Hematopoietic multipotent progenitor cell (in vitro differentiated cells): ENCODE measurements around the gene ARHGDIA. TPM values are rescaled to one million over a fixed set of nuclear protein-coding genes. Genes with fewer than 3 reads are reported as not detected.
"Not testable (repeated sequence)": the region's sequence is repeated elsewhere in the genome, so short reads cannot be mapped to it uniquely, and the experiment has no call there.

Experiments used
- DNase-seq, 3 donors: peaks; one replicate each; pipeline ENCODE4 v3.0.0-alpha.2; 2011 to 2015; ENCODE audit warnings: low read depth in 2 of 3, low spot score in 2 of 3
- total RNA-seq: library from RNA; depleted of rRNA; stranded (reverse); fragments of >200 nt; gene quantifications from one replicate; pipeline ENCODE4 v1.2.3, GENCODE V29; 2012

ARHGDIA gene
- total RNA-seq, 1 donor: 206 TPM

DNA sequence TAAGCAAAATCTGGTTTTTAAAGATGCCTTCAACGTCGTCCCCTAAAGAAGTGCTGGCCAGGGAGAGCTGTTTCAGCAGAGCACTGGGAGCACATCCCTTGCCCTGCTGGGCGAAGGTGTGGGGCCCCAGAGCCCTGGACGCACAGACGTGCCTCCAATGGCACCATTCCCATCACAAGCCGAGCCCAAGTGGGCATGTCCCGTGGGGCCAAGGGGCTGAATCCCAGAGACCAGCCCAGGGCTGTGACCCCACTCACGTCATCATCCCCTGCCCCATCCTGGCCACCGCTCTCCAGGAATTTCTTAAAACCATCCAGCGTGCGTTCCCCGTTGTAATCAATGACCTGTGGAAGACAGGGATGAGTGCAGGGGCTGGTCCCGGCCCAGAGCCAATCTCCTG lies 26.2 kb downstream of the ARHGDIA start:
- no peak for DNase-seq

DNA sequence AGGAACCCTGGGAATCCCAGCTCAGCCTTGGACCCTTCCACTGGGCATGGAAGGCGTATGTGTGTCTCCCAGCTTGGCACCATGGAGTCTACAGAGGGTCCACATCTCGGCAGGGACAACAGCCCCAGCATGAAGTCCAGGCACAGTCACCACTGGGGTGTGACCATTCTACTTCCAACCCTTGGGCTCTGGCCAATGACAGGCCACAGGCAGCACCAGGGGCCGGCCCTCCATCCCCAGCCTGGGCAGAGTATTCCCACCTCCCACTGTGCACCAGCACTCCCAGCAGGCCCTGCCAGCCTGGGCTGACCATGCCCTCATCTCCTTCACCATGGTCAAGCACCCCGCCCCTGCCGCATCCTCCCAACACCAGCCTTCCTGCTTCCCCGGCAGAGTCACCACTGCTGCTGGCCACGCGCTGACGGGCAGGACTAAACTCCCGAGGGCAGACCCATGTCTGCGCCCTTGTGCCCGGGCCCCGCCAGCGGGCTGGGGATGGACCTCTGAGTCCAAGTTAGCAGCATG lies 26.7 kb downstream of the ARHGDIA start:
- no peak for DNase-seq

DNA sequence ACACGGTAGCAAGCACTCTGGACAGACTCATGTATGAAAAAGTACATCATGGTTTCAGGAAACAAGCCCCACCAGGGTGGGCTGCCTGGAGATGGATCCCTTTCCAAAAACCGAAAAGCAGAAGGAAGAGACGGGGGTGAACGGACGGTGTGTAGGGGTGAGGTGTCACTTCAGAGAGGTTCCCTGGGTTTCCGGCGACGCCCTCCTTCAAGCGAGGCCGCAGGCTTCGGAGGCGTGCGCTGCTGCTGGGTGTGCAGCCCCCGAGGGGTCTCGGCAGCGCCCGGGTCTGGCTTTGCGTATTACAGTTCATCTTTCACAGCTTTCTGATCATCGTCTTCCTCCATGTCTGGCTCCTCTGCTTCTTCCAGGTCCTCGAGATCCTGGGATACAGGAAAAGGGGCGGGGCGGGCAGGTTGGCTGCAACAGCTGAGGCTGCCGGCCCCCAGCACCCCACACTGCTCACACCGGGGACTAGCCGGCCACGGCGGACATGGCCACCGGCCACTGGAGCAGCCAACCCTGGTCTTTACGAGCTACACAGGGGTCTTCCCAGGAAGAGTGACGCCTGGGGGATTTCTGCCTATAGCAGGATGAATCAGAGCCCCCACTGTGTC lies 27.3 kb downstream of the ARHGDIA start:
- no peak for DNase-seq

DNA sequence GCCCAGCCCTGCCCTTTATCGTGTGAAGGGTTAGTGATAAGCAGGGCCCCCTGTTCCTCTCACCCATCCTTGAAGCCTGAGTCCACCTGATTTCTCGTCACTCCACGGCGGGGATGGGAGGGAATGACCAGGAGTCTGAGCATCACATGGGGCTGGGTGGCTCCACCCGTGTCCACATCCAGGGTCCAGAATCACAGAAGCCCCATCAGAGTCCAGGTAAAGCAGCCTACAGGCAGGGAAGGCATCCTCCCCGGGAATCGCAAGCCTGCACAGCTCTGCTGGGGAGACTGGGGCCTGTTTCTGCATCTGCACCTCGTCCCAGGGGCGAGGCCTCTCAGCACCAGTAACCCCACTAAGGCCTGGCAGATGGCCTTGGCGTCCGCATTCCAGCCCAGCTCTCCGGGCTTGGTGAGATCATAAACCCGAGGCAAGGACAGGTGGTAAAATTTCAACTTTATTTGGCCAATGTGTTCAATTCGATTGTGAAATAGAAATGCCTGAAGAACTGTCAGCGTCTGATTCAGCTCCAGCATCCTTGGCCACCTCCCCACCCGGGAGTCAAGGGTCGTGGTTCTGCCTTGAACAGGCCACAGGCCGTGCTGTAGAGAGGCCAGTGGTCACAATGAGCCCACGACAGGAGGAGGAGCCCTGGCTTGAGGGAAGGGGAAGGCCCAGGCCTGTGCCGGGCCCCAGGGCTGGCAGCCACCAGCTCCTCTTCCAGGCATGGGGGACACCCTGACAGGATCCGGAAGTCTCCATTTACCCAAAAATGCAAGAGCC lies 28.2 kb downstream of the ARHGDIA start:
- DNase-seq: no peak

DNA sequence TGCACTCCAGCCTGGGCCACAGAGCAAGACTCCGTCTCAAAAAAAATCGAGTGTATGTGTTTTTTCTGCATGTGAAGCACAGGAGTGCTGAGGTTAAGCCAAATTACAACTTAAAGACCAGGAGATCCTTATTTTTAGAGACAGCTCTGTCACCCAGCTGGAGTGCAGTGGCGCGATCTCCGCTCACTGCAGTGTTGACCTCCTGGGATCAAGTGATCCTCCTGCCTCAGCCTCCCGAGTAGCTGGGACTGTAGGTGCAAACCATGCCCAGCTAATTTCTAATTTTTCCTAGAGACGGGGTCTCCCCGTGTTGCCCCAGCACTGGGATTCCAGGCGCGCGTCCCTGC lies 28.8 kb downstream of the ARHGDIA start:
- no peak for DNase-seq

DNA sequence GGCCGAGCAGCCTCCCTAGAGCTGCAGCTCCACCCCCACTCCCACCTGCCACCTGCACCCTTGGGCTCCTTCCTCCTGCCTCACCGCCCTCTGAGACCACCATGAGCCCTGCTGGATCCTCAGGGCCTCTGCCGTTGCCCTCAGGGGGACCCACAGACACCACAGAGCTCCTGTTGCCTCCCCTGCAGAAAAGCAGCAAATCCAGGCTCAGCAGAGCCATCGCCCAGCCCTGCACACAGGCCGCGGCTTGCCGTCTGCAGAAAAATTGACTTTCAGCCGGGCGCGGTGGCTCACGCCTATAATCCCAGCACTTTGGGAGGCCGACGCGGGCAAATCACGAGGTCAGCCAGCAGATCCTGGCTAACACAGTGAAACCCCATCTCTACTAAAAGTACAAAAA lies 29.3 kb downstream of the ARHGDIA start:
- no peak for DNase-seq

DNA sequence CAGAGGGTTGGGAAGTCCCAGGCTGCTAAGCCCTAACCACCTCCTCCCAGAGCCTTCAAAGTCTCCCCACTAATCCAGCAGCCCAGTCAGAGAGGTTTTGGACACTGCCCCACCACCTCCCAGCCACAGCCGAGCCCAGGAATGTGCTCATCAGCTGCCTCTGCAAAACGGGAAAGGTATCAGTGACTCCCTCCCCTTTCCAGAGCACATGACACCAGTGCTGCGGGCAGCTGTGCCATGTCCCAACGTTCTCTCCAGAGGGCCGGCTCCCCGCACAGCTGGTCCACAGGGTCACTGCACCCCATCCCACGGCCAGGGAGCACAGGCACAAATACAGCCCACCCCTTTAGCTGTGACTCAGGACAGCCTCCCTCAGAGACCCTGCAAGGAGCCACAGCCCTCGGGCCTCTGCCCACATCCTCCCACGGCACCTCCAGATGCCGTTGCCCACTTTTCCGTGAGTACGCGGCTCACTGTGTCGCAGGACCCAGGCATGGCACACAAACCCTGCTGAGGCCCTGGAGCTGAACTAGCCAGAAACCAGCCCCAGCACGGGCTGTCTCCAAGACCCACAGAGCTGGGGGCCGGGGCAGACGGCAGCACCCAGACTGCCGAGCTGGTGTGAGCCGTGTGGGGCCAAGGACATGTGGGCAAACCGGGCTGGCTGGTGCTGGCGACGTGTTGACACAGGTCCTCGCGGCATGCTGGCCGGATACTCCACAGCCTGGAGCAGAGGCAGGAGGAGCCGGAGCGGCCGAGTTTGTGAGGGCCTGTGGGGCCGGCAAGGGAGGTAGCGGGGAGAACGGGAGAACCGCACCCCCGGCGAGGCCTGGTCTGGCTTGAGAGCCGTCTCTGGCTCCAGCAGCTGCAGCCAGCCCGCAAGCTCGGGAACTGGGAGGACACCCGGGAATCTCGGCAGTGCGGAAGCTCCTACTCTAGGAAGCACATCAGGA lies 30.0 kb downstream of the ARHGDIA start:
- no peak for DNase-seq

DNA sequence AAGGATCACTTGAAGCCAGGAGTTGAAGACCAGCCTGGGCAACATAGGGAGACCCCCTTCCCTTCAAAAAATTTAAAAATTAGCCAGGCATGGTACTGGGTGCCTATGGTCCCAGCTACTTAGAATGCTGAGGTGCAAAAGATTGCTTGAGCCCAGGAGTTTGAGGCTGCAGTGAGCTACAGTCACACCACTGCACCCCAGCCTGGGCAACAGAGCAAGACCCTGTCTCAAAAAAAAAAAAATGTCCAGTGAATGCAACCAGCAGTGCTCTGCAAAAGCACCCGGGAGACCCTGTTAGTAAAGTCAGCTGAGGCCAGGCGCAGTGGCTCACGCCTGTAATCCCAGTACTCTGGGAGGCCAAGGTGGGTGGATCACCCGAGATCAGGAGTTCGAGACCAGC lies 31.1 kb downstream of the ARHGDIA start:
- DNase-seq: not testable (repeated sequence)

DNA sequence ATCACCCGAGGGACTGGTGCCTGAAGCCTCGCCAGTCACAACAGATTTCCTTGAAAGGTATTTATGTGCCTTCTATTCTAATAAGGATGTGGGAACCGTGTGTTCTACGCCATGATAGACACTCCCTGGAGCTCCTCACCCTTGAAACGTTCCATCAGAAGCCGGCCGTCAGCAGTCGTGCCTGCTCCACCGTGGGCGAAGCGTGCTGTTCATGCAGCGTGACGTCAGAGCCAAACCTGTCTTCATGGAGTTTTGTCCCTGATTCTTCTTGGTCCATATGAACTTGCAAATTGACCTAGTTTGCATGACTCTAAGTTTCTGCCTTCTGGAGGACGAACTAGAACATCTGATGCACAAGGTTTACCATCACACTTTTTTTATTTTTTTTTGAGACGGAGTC lies 31.8 kb downstream of the ARHGDIA start:
- DNase-seq: no peak

DNA sequence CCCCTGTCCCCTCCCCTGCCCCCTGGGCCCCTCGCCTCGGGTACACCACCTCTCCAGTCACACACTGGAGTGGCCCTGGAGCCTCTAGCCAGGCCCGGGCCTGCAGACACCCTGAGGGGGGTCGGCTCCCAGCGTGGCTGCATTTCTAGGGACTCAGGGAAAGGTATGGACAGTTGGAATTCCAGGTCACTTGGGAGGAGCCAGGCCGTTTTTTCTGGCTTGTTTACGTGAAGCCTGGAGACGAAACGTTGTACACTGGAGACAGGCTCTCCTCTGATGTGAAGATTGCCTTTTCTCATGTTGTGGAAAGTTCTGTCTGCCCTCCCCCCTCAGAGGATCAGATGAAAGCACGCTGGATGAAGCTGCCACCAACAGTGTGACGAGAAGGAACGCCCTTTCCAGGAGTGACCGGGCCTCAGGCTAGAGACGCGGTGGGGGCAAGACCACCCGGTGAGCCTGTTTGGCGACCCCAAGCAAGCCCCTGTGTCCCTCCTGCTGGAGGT lies 32.3 kb downstream of the ARHGDIA start:
- no peak for DNase-seq

DNA sequence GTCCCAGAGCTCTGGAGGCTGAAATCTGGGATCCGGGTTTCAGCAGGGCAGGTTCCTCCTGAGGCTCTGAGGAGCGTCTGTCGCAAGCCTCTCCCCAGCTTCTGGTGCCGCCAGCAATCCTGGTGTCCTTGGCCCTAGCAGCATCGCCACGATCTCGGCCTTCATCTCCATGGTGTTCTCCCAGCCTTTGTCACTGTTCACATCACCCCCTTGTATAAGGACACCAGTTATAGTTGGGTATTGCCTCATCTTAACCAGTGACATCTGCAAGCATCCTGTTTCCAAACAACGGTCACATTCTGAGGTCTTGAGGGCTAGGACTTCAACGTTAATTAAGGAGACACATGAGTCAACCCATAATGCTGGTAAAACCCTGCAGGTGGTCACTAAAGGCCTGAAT lies 33.5 kb downstream of the ARHGDIA start:
- no peak for DNase-seq

DNA sequence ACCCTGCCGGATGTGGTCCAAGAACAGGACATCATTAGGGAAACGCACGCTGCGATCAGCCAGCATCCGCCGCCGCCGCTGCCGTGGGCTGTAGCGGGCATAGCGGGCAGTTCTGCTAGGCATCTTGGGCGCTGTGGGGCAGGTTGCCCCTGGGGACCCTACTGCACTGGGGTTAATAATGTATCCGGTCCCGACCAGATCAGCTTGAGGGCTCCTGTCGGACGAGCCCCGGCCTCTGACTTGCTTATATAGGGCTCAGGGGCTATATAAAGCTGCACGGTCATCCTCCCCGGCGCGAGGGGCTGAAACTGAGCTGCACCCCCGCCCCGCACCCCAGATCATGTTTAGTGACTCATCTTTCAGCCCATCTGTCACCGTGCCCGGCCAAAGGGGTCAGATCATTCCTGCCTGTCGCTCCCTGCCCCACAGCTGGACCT lies 36.3 kb downstream of the ARHGDIA start, which contains the start of gene PPP1R27:
PPP1R27 (minus strand) TSS at position 220 of the 437 bp plus-strand sequence; CDS start at position 123, 97 bp downstream.
- DNase-seq: no peak

DNA sequence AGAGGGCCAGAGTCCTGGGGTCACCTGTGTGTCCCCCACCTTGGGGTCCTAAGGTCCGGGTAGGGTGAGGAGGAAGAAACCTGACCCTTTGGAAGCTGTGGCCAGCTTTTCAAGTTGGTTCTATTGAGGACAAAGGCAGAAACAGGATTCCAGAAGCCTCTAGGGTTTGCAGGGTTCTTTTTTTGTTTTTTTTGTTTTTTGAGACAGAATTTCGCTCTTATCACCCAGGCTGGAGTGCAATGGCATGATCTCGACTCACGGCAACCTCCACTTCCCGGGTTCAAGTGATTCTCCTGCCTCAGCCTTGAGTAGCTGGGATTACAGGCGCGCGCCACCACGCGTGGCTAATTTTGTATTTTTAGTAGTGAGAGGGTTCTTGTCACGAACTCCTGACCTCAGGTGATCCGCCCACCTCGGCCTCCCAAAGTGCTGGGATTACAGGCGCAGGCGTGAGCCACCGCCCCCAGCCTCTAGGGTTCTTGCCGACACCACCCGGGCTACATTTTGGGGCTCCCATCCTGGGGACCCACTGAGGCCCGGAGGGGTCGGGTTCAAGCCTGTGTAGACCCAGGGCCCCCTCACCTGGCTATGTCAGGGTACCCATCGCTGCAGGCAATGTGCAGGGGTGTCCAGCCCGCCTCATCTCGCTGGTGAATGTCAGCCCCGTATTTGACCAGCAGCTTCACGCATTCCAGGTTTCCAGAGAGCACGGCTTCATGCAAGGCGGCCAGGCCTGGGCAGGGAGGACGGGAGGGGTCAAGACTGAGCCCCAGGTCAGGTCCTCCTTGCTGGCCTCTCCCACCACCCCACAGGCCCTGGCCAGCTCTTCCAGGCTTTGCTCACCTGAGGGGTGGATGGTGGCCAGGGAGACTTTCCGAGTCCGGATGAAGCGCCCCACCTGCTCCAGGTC lies 37.0 kb downstream of the ARHGDIA start:
- DNase-seq: no peak

DNA sequence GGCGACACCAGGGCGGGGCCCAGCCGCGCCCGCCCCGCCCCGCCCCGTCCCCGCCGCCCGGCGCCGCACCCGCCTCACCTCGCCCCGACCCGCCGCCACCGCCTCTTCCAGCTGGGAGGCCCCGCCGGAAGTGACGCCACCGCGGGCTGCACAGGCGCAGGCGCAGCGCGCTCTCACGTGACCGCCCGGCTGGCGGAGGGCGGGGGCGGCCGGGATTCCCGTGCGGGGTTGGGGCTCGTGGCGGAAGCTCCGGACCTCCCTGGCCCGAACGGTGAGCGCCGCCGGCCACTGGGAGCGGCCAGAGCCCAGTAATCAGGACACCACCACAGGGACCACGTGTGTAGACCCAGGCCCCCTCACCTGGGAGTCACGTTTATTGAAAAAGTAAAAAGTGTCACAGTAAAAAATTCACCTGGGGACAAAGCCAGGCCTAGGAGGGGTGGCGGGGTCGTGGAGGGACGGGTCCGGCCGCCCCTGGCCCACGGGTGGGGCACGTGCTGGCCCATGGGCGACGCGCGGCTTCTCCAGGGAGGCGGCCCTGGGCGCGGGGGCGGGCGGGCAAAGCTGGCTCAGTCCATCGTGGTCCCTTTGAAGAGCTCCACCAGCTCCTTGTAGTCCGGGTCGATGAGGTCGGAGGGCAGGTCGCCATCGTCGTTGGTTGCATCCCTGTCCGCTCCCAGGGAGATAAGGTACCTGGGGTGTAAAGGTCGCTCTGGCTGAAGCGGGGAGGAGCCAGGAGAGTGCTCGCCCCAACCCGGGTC lies 37.8 kb downstream of the ARHGDIA start, which contains the start of gene MCRIP1:
MCRIP1 (minus strand) TSS at position 132 of the 761 bp plus-strand sequence. CDS start 8,785 bp downstream, outside the sequence.
- DNase-seq: peak; percentile 84 to 94 (median 92)

DNA sequence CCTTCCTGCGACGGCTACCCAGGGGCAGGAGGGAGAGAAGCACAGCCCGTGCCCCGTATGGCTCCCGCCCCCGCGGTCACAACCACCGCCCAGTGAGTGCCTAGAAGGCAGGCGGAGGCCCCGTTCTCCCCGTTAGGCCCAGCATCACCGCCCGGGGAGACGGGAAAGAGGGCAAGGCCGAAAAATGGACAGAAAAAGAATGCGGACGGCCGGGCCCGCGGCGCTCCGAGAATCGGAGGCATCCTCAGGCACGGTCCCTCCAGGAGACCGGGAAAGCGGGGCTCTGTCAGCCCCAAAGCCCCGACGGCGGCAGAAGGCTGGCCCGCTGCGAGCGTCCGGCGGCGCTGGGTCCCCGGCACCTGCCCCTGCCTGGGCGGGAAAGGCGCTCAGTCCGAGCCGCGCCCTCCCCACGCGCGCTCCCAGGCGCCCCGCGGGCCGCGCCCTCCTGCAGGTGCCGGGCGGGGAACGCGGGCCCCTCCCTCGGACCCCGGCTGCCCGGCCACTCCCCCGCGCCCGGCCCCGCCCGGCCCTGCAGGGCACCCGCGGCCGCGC lies 38.5 kb downstream of the ARHGDIA start:
- peak in 1 of 3 donors; percentile 33 for DNase-seq

DNA sequence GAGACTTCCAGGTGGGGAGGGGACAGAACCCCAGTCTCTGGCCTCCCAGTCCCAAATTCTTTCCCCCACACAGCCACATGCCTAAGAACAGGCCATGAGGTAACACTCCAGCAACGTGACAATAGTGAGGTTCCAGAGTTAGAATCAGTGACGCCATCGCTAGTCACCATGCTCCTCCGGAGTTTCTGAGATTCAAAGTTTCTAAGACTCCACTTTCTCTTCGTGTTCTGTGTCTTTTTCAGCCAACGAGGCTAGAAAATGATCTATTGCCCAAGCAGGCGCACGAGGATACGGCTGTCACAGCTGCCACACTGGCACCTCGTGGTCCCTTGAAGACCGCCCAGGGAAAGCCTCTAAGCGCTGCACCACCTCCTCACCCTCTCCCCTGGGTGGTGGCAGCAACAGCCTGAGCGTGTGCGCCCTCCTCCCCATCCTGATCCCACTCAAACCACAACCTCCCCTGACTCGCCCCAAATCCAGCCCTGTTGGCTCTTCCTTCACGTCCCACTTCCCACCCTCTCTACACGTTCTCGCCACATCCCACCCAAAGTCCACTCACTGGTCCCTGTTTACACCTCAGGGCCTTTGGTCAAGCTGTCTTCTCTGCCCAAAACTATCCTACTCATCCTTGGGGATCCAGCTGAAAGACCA lies 39.1 kb downstream of the ARHGDIA start:
- DNase-seq: peak in 2 of 3 donors; percentile 42 to 68

DNA sequence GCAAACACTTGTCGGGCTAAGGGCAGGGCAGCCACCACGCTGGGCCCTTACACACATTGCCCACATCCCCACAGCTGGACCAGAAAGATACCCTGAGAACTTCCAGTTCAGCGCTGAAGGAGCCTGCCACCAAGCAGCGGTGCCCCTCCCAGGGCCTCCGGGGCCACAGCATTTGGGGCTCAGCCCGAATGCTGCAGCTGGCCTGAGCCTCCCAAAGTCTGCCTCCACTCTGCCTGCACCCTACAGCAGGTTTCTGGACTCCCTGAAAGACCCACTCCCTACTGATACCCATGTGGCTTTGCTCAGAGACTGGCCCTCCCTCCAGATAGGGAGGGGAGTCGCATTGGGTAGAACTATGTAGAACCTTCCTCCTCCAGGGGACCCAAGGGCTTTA lies 39.6 kb downstream of the ARHGDIA start:
- no peak for DNase-seq

DNA sequence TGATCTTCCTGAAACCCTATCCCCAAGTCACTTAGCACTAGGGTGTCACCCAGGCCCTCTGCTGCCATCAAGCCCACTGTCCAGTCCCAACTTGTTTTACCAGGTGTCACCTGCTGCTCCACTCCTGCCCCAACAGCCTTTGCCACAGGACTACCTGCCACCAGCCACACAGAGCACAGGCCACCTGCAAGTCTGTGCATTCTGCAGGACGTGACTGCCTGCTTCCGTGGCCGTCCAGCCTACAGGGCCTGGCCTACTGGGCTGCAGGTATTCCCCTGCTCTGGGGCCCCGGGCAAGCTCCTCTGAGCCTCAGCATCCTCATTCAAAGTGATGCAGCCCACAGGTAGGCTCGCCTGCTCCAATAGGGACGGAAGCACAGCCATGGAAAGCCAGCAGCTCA lies 41.3 kb downstream of the ARHGDIA start:
- DNase-seq: no peak
